HCT116 (cell line): Measurements from ENCODE around the gene MAVS. TPM values are rescaled to one million over a fixed set of nuclear protein-coding genes. Genes with fewer than 3 reads are reported as not detected.

Experiments
- ATAC-seq: fragments of 200-7000 bp; cut with Tn5 transposase; 2 replicates; pipeline ENCODE4 v1.9.1; 2020; ENCODE audit warnings: mild to moderate bottlenecking, moderate library complexity
- BruUV-seq: library from RNA; stranded (reverse); fragments of 400-500 nt; replicated peaks from 2 replicates; lab custom pipeline; 2021; lab: Mats Ljungman, UMichigan
- CTCF ChIA-PET: fragments of 300-600 bp; sonication (Branson Sonifier 250); formaldehyde crosslinking; loops from one replicate; lab custom pipeline; 2021; ENCODE audit warnings: antibody characterized with exemption; lab: Charles Lee
- POLR2A ChIA-PET: fragments of 300-600, 350-600 bp; sonication (Branson Sonifier 250); formaldehyde crosslinking; loops from one replicate; lab custom pipeline; 2021; ENCODE audit warnings: antibody characterized with exemption; lab: Charles Lee
- RAD21 ChIA-PET, 2 experiments: fragments of 300-600 bp; sonication (Branson Sonifier 250); formaldehyde crosslinking; loops; one replicate each; lab custom pipeline; 2023; ENCODE audit warnings: low total read pairs in 2 of 2; ENCODE audit not compliant: uncharacterized antibody in 2 of 2, unreplicated experiment in 2 of 2, low non-redundant PET in 1 of 2; lab: Charles Lee
- DNase-seq: peaks from one replicate; pipeline ENCODE4 v3.0.0-alpha.2; 2010; ENCODE audit warnings: low read depth, low spot score
- H2AFZ ChIP-seq: fragments of 200-600 bp; shearing (Covaris generic), sonication (generic); 2 replicates; pipeline ENCODE4 v1.6.1; 2017; ENCODE audit warnings: low read depth, mixed run types, mixed read lengths, antibody characterized with exemption, low read length; ENCODE audit not compliant: poor library complexity, severe bottlenecking
- H3K27ac ChIP-seq: 2 replicates; pipeline ENCODE4 v1.5.1; 2012; ENCODE audit warnings: low read depth, low read length
- H3K27me3 ChIP-seq: fragments of 200-600 bp; sonication (generic); 2 replicates; pipeline ENCODE4 v1.6.1; 2016; ENCODE audit warnings: mixed run types, low read length, mixed read lengths; ENCODE audit not compliant: insufficient read depth
- H3K36me3 ChIP-seq, 2 experiments: fragments of 200-500 bp in 1 of 2; fragments of 200-600 bp in 1 of 2; sonication (Bioruptor generic) in 1 of 2; sonication (generic) in 1 of 2; 2 replicates each; pipeline versions ENCODE4 v1.5.1 to v1.6.1; 2014 to 2016; ENCODE audit warnings: low read length in 2 of 2, inconsistent platforms in 1 of 2, mixed read lengths in 1 of 2, mixed run types in 1 of 2; ENCODE audit not compliant: insufficient read depth in 2 of 2, control insufficient read depth in 1 of 2
- H3K4me1 ChIP-seq, 2 experiments: fragments of 200-600 bp in 1 of 2; sonication (generic) in 1 of 2; 2 replicates each; pipeline versions ENCODE4 v1.5.1 to v1.6.1; 2012 to 2017; ENCODE audit warnings: low read length in 2 of 2, inconsistent platforms in 1 of 2, mild to moderate bottlenecking in 1 of 2, mixed read lengths in 1 of 2, mixed run types in 1 of 2, moderate library complexity in 1 of 2; ENCODE audit not compliant: insufficient read depth in 2 of 2, control insufficient read depth in 1 of 2
- H3K4me2 ChIP-seq: fragments of 200-600 bp; sonication (generic); 2 replicates; pipeline ENCODE4 v1.6.1; 2017; ENCODE audit warnings: mixed run types, low read length, mixed read lengths
- H3K4me3 ChIP-seq, 2 experiments: fragments of 200-600 bp in 1 of 2; sonication (generic) in 1 of 2; replicated peaks in 1 of 2; 2 replicates each; pipeline ENCODE4 v1.5.1; 2011 to 2016; ENCODE audit warnings: low read length in 2 of 2, control low read depth in 1 of 2, low read depth in 1 of 2, mild to moderate bottlenecking in 1 of 2, mixed read lengths in 1 of 2, mixed run types in 1 of 2
- H3K79me2 ChIP-seq: fragments of 200-600 bp; sonication (generic); 2 replicates; pipeline ENCODE4 v1.6.1; 2017; ENCODE audit warnings: mild to moderate bottlenecking, mixed run types, low read length, moderate library complexity, mixed read lengths; ENCODE audit not compliant: insufficient read depth
- H3K9ac ChIP-seq: fragments of 200-600 bp; sonication (generic); 2 replicates; pipeline ENCODE4 v1.6.1; 2016; ENCODE audit warnings: low read length, mixed read lengths
- H3K9me2 ChIP-seq: fragments of 200-600 bp; sonication (generic), shearing (Covaris generic); 2 replicates; pipeline ENCODE4 v1.6.1; 2017; ENCODE audit warnings: mixed run types, mild to moderate bottlenecking, moderate library complexity; ENCODE audit not compliant: insufficient read depth
- H3K9me3 ChIP-seq, 2 experiments: fragments of 200-500 bp in 1 of 2; fragments of 200-600 bp in 1 of 2; sonication (Bioruptor generic) in 1 of 2; sonication (generic) in 1 of 2; 2 replicates each; pipeline ENCODE4 v1.6.1; 2014 to 2017; ENCODE audit warnings: low read length in 2 of 2, mixed read lengths in 2 of 2, inconsistent platforms in 1 of 2, low read depth in 1 of 2, mild to moderate bottlenecking in 1 of 2, mixed run types in 1 of 2, moderate library complexity in 1 of 2; ENCODE audit not compliant: control insufficient read depth in 1 of 2, insufficient read depth in 1 of 2
- H4K20me1 ChIP-seq: fragments of 200-600 bp; sonication (generic), shearing (Covaris generic); 2 replicates; pipeline ENCODE4 v1.6.1; 2017; ENCODE audit warnings: mixed run types, mild to moderate bottlenecking, moderate library complexity; ENCODE audit not compliant: insufficient read depth
- CBX3 ChIP-seq: IDR thresholded peaks from 2 replicates; pipeline ENCODE4 v1.6.1; 2012; ENCODE audit warnings: low read depth
- CEBPB ChIP-seq: IDR thresholded peaks from 2 replicates; pipeline ENCODE4 v1.6.1; 2012; ENCODE audit warnings: low read depth
- CTCF ChIP-seq, 3 experiments: fragments of 200-600 bp in 1 of 3; sonication (generic) in 1 of 3; IDR thresholded peaks in 2 of 3; conservative IDR thresholded peaks in 1 of 3; 2 replicates each; pipeline ENCODE4 v1.5.1; 2012 to 2017; ENCODE audit warnings: low read depth in 2 of 3, low read length in 2 of 3, antibody characterized with exemption in 1 of 3, borderline replicate concordance in 1 of 3, control low read depth in 1 of 3, mild to moderate bottlenecking in 1 of 3, mixed read lengths in 1 of 3, mixed run types in 1 of 3, moderate library complexity in 1 of 3; ENCODE audit not compliant: insufficient read depth in 1 of 3
- ELF1 ChIP-seq: IDR thresholded peaks from 2 replicates; pipeline ENCODE4 v1.6.1; 2012; ENCODE audit warnings: low read depth, borderline replicate concordance
- EZH2 ChIP-seq: fragments of 200-600 bp; sonication (generic); IDR thresholded peaks from 2 replicates; pipeline ENCODE4 v1.6.1; 2017; ENCODE audit warnings: antibody characterized with exemption, mixed run types
- JUND ChIP-seq: IDR thresholded peaks from 2 replicates; pipeline ENCODE4 v1.6.1; 2012
- MAX ChIP-seq: IDR thresholded peaks from 2 replicates; pipeline ENCODE4 v1.6.1; 2012
- POLR2A ChIP-seq: IDR thresholded peaks from 2 replicates; pipeline ENCODE4 v1.7.0; 2011; ENCODE audit warnings: borderline replicate concordance; ENCODE audit not compliant: insufficient read depth, insufficient read length; ENCODE audit errors: extremely low read depth
- POLR2AphosphoS5 ChIP-seq: IDR thresholded peaks from 2 replicates; pipeline ENCODE4 v1.6.1; 2011; ENCODE audit warnings: mild to moderate bottlenecking, low read depth, low read length, moderate library complexity
- REST ChIP-seq: IDR thresholded peaks from 2 replicates; pipeline ENCODE4 v1.6.1; 2012; ENCODE audit warnings: low read depth
- SIN3A ChIP-seq: IDR thresholded peaks from 2 replicates; pipeline ENCODE4 v1.6.1; 2012; ENCODE audit warnings: low read depth
- SP1 ChIP-seq: IDR thresholded peaks from 2 replicates; pipeline ENCODE4 v1.6.1; 2012; ENCODE audit warnings: low read depth
- SRF ChIP-seq: IDR thresholded peaks from 2 replicates; pipeline ENCODE4 v1.6.1; 2012; ENCODE audit warnings: low read depth
- TCF7L2 ChIP-seq: IDR thresholded peaks from 2 replicates; pipeline ENCODE4 v1.7.0; 2011; ENCODE audit warnings: borderline replicate concordance, inconsistent platforms; ENCODE audit not compliant: insufficient read depth, insufficient read length; ENCODE audit errors: extremely low read depth
- YY1 ChIP-seq: IDR thresholded peaks from 2 replicates; pipeline ENCODE4 v1.6.1; 2011; ENCODE audit warnings: low read length, low read depth, moderate library complexity, mild to moderate bottlenecking; ENCODE audit not compliant: insufficient replicate concordance; ENCODE audit errors: extremely low read depth
- ZBTB33 ChIP-seq: IDR thresholded peaks from 2 replicates; pipeline ENCODE4 v1.6.1; 2011; ENCODE audit warnings: mild to moderate bottlenecking, low read length, moderate library complexity; ENCODE audit not compliant: insufficient replicate concordance; ENCODE audit errors: extremely low read depth
- ZFX ChIP-seq: fragments of 450-650 bp; IDR thresholded peaks from 2 replicates; pipeline ENCODE4 v1.6.1; 2017
- ZNF274 ChIP-seq: fragments of 200-500 bp; sonication (Bioruptor generic); IDR thresholded peaks from 2 replicates; pipeline ENCODE4 v1.6.1; 2014; ENCODE audit warnings: mild to moderate bottlenecking, low read depth, low read length, inconsistent platforms
- intact Hi-C: fragments of 100-400 bp; cut with micrococcal nuclease; formaldehyde crosslinking; loops from 2 replicates; pipeline ENCODE4 v1.10.0; 2022
- total RNA-seq: library from RNA; stranded (reverse); gene quantifications from one replicate; pipeline ENCODE4 v1.2.1, GENCODE V29; 2021; ENCODE audit not compliant: unreplicated experiment

MAVS gene
- total RNA-seq, 1 experiment from 2014 or later: 60.1 TPM

GRCh38 chr20:3909952-3910366, 63.3 kb downstream of the MAVS start:
- Histone ChIP-seq H3K9me3 (no peaks in the 10 kb centered on the region), H3K4me1 (peaks cover 0 to under 1% of the 10 kb centered on the region in 2 experiments; a peak in 1 of 4 replicates), H3K4me3 (no peak overlapping the region), H3K36me3 (peaks cover 42 to 56% of the 10 kb centered on the region in 2 experiments), H3K9me2 (no peaks in the 10 kb centered on the region), H3K9ac (no peak overlapping the region), H3K27ac (no peak overlapping the region), H3K79me2 (peaks cover 98% of the 10 kb centered on the region), H3K27me3 (no peaks in the 10 kb centered on the region), H2AFZ (no peak overlapping the region), H3K4me2 (no peak overlapping the region), H4K20me1 (peaks cover 11% of the 10 kb centered on the region; the same call in 1 of the 2 replicates)
- ChIA-PET RAD21 (no interaction called here), CTCF (no interaction called here), POLR2A (no interaction called here)
- no peak for TF ChIP-seq MAX
- no peak for TF ChIP-seq POLR2A
- TF ChIP-seq POLR2AphosphoS5: no peak
- no peak for TF ChIP-seq ZBTB33
- TF ChIP-seq CBX3: no peak
- no peak for TF ChIP-seq CEBPB
- TF ChIP-seq TCF7L2: no peak
- TF ChIP-seq SRF: no peak
- no peak for TF ChIP-seq CTCF (IDR thresholded peaks at IDR 0.05 in 2 of 3, conservative IDR thresholded peaks at IDR 0.05 in 1 of 3; ENCODE audit: borderline replicate concordance in 1 of 3, insufficient read depth in 1 of 3, low read depth in 2 of 3, low read length in 2 of 3)
- TF ChIP-seq SIN3A: no peak
- TF ChIP-seq ZFX: no peak
- no peak for TF ChIP-seq SP1
- TF ChIP-seq JUND: no peak
- no peak for TF ChIP-seq ZNF274
- no peak for TF ChIP-seq EZH2
- TF ChIP-seq YY1: no peak
- no peak for TF ChIP-seq REST
- no peak for TF ChIP-seq ELF1
- DNase-seq: no peak
- intact Hi-C loops: no loop called here
- BruUV-seq: no TSS peak
- no peak for ATAC-seq
